HepG2 (cell line): ENCODE measurements around the gene SLC27A1. TPM values are rescaled to one million over a fixed set of nuclear protein-coding genes. Genes with fewer than 3 reads are reported as not detected.
A peak's percentile ranks its signal among the peaks of the same experiment; 100 is the strongest.

ENCODE experiments used
- ATAC-seq: fragments of 200-7000 bp; cut with Tn5 transposase; 3 replicates; pipeline ENCODE4 v1.9.1; 2020; ENCODE audit warnings: mild to moderate bottlenecking, moderate library complexity
- BruUV-seq: library from RNA; stranded (reverse); fragments of 400-500 nt; replicated peaks from 2 replicates; lab custom pipeline; 2021; lab: Mats Ljungman, UMichigan
- CTCF ChIA-PET: fragments of 300-600 bp; formaldehyde crosslinking; extraction: SDS; loops from one replicate; lab custom pipeline; 2021; ENCODE audit warnings: low total read pairs, inconsistent platforms, low intra/inter-chr PET ratio; lab: Yijun Ruan, JAX
- POLR2A ChIA-PET: fragments of 350-600 bp; sonication (Branson Sonifier 250); formaldehyde crosslinking; loops from one replicate; lab custom pipeline; 2020; ENCODE audit warnings: antibody characterized with exemption, inconsistent platforms; lab: Yijun Ruan, JAX
- DNase-seq: peaks from one replicate; pipeline ENCODE4 v3.0.0-alpha.2; 2015; ENCODE audit warnings: low spot score
- FAIRE-seq: peaks from 3 replicates; lab custom pipeline; 2011; peaks lifted over from hg19 to GRCh38; lab: Jason Lieb, UNC
- H2AFZ ChIP-seq: one replicate; pipeline ENCODE4 v1.6.1; 2011; ENCODE audit warnings: low read length, inconsistent platforms
- H3K27ac ChIP-seq: fragments of 300-600 bp; 3 replicates; pipeline ENCODE4 v1.8.0; 2011; ENCODE audit warnings: mixed run types, mild to moderate bottlenecking, mixed read lengths, low read length, inconsistent platforms; ENCODE audit not compliant: insufficient read depth; ENCODE audit errors: extremely low read length
- H3K27me3 ChIP-seq, 2 experiments: fragments of 200-600 bp in 1 of 2; 2 replicates in 1 of 2; 3 replicates in 1 of 2; pipeline versions ENCODE4 v1.6.0 to v1.8.0; 2011; ENCODE audit warnings: low read length in 2 of 2, mild to moderate bottlenecking in 2 of 2, moderate library complexity in 2 of 2, inconsistent platforms in 1 of 2; ENCODE audit not compliant: insufficient read depth in 2 of 2, control insufficient read depth in 1 of 2
- H3K36me3 ChIP-seq, 2 experiments: fragments of 200-600 bp in 1 of 2; replicated peaks in 1 of 2; 2 replicates in 1 of 2; 3 replicates in 1 of 2; pipeline versions ENCODE4 v1.5.1 to v1.8.0; 2011; ENCODE audit warnings: low read length in 2 of 2, inconsistent platforms in 1 of 2; ENCODE audit not compliant: insufficient read depth in 2 of 2, control insufficient read depth in 1 of 2
- H3K4me1 ChIP-seq: 2 replicates; pipeline ENCODE4 v1.5.1; 2012; ENCODE audit warnings: low read length, inconsistent platforms; ENCODE audit not compliant: insufficient read depth
- H3K4me2 ChIP-seq: 2 replicates; pipeline ENCODE4 v1.6.0; 2011; ENCODE audit warnings: low read depth, low read length, inconsistent platforms
- H3K4me3 ChIP-seq, 3 experiments: fragments of 200-600 bp in 1 of 3; sonication (generic), shearing (Covaris generic) in 1 of 3; replicated peaks in 1 of 3; 2 replicates each; pipeline ENCODE4 v1.5.1; 2011 to 2016; ENCODE audit warnings: low read length in 3 of 3, inconsistent platforms in 2 of 3, low read depth in 2 of 3, mild to moderate bottlenecking in 2 of 3, control low read depth in 1 of 3, mixed read lengths in 1 of 3; ENCODE audit not compliant: insufficient read depth in 1 of 3
- H3K79me2 ChIP-seq: one replicate; pipeline ENCODE4 v1.6.1; 2011; ENCODE audit warnings: low read length, inconsistent platforms; ENCODE audit not compliant: insufficient read depth
- H3K9ac ChIP-seq: 2 replicates; pipeline ENCODE4 v1.6.0; 2011; ENCODE audit warnings: mild to moderate bottlenecking, low read depth, low read length, inconsistent platforms; ENCODE audit not compliant: insufficient read depth
- H3K9me3 ChIP-seq: 2 replicates; pipeline ENCODE4 v1.5.1; 2012; ENCODE audit warnings: mild to moderate bottlenecking, low read length
- H4K20me1 ChIP-seq: 2 replicates; pipeline ENCODE4 v1.6.0; 2011; ENCODE audit warnings: inconsistent platforms, mild to moderate bottlenecking, low read length, moderate library complexity; ENCODE audit not compliant: insufficient read depth
- BORCS8-MEF2B ChIP-seq: sonication (generic); formaldehyde crosslinking; IDR thresholded peaks from 2 replicates; pipeline ENCODE4 v1.8.0; 2022; ENCODE audit warnings: mild to moderate bottlenecking, missing genetic modification reagents
- CSRNP2 ChIP-seq: sonication (generic); formaldehyde crosslinking; conservative IDR thresholded peaks from 2 replicates; pipeline ENCODE4 v1.8.0; 2022; ENCODE audit warnings: low read depth, missing genetic modification reagents
- GLI4 ChIP-seq: sonication (generic); formaldehyde crosslinking; IDR thresholded peaks from 2 replicates; pipeline ENCODE4 v1.5.1; 2020; ENCODE audit warnings: missing genetic modification reagents, mild to moderate bottlenecking, moderate library complexity, borderline replicate concordance
- GMEB2 ChIP-seq: IDR thresholded peaks from 2 replicates; pipeline ENCODE4 v1.6.1; 2016; ENCODE audit warnings: missing biosample characterization, missing genetic modification reagents, low read depth
- KAT8 ChIP-seq: IDR thresholded peaks from 2 replicates; pipeline ENCODE4 v1.6.1; 2016; ENCODE audit warnings: missing genetic modification reagents, missing compliant biosample characterization
- MEIS2 ChIP-seq: sonication (generic); formaldehyde crosslinking; IDR thresholded peaks from 2 replicates; pipeline ENCODE4 v1.9.0; 2021; ENCODE audit warnings: mild to moderate bottlenecking, missing genetic modification reagents
- NKX3-1 ChIP-seq: sonication (generic); formaldehyde crosslinking; IDR thresholded peaks from 2 replicates; pipeline ENCODE4 v1.5.0; 2020; ENCODE audit warnings: missing genetic modification reagents
- RELA ChIP-seq: sonication (generic); formaldehyde crosslinking; IDR thresholded peaks from 2 replicates; pipeline ENCODE4 v1.4.0; 2020; ENCODE audit warnings: missing genetic modification reagents
- SRY ChIP-seq: sonication (generic); formaldehyde crosslinking; IDR thresholded peaks from 2 replicates; pipeline ENCODE4 v1.8.0; 2022; ENCODE audit warnings: mild to moderate bottlenecking, missing genetic modification reagents
- TBP ChIP-seq: sonication (generic); formaldehyde crosslinking; IDR thresholded peaks from 2 replicates; pipeline ENCODE4 v1.5.0; 2020; ENCODE audit warnings: missing genetic modification reagents
- THAP11 ChIP-seq: IDR thresholded peaks from 2 replicates; pipeline ENCODE4 v1.6.1; 2016; ENCODE audit warnings: missing biosample characterization, missing genetic modification reagents
- ZNF362 ChIP-seq: sonication (generic); formaldehyde crosslinking; IDR thresholded peaks from 2 replicates; pipeline ENCODE4 v1.4.0; 2020; ENCODE audit warnings: missing genetic modification reagents, mild to moderate bottlenecking, borderline replicate concordance
- ZNF549 ChIP-seq: sonication (generic); formaldehyde crosslinking; IDR thresholded peaks from 2 replicates; pipeline ENCODE4 v1.5.0; 2020; ENCODE audit warnings: missing genetic modification reagents
- ZNF629 ChIP-seq: sonication (generic); formaldehyde crosslinking; conservative IDR thresholded peaks from 2 replicates; pipeline ENCODE4 v1.5.0; 2020; ENCODE audit warnings: missing genetic modification reagents
- ZNF768 ChIP-seq: sonication (generic); formaldehyde crosslinking; IDR thresholded peaks from 2 replicates; pipeline ENCODE4 v1.4.0; 2020; ENCODE audit warnings: missing genetic modification reagents
- ZNF775 ChIP-seq: sonication (generic); formaldehyde crosslinking; IDR thresholded peaks from 2 replicates; pipeline ENCODE4 v1.4.0; 2020; ENCODE audit warnings: missing genetic modification reagents, mild to moderate bottlenecking, moderate library complexity, borderline replicate concordance
- ZNF780A ChIP-seq: sonication (generic); formaldehyde crosslinking; IDR thresholded peaks from 2 replicates; pipeline ENCODE4 v1.8.0; 2022; ENCODE audit warnings: mild to moderate bottlenecking, missing genetic modification reagents, moderate library complexity
- WGBS: methylation state at CpG from one replicate; pipeline ENCODE4 v1.1.6; 2017; ENCODE audit warnings: low lambda C conversion rate; 5-methylcytosine and 5-hydroxymethylcytosine counted together
- in situ Hi-C: cut with HindIII; loops from 2 replicates; pipeline ENCODE4 v1.10.0; 2017; ENCODE audit warnings: low pct_unique_long_range_greater_than_20kb; ENCODE audit not compliant: extremely low pct_ligation_motif_present
- intact Hi-C: fragments of 100-400 bp; cut with micrococcal nuclease; formaldehyde crosslinking; loops from one replicate; pipeline ENCODE4 v1.10.0; 2022; ENCODE audit not compliant: unreplicated experiment
- polyA plus RNA-seq, 8 experiments: library from polyadenylated mRNA; depleted of rRNA in 3 of 8; stranded (reverse) in 7 of 8; unstranded in 1 of 8; fragments of >200 nt; fragmentation: Illumina TruSeq in 4 of 8; extraction: Trizol in 4 of 8; gene quantifications; 2 replicates each; pipeline versions ENCODE4 v1.2.1 to v1.2.3, GENCODE V29; 2011 to 2016; ENCODE audit warnings: low read depth in 4 of 8, missing spikeins in 1 of 8, mixed read lengths in 1 of 8; ENCODE audit not compliant: insufficient read depth in 1 of 8
- total RNA-seq, 5 experiments: library from RNA; depleted of rRNA; stranded (reverse); fragments of >200 nt; fragmentation: Illumina TruSeq; extraction: Trizol; gene quantifications; 2 replicates each; pipeline ENCODE4 v1.2.3, GENCODE V29; 2016; ENCODE audit warnings: low read depth in 1 of 5

Gene SLC27A1
- total and polyA plus RNA-seq, 2 of the 13 experiments (the other 11 are each of a cell fraction or from before 2014, with no cell fraction given), result 4.1 to 8.8 TPM

GRCh38 chr19:17534767-17535166, 64.4 kb downstream of the SLC27A1 start:
- H3K27me3 ChIP-seq, result peaks cover 0 to 29% of the 10 kb centered on the region in 2 experiments; a peak in 4 of 5 replicates
- in situ Hi-C loops (no loop called here), intact Hi-C loops (no loop called here)
- H4K20me1 ChIP-seq, result no peaks in the 10 kb centered on the region
- no peak overlapping the region for H3K27ac ChIP-seq
- FAIRE-seq (no peak), DNase-seq (no peak), ATAC-seq (no peak)
- H3K9me3 ChIP-seq, result no peaks in the 10 kb centered on the region
- no peaks in the 10 kb centered on the region for H3K79me2 ChIP-seq
- peaks cover 25% of the 10 kb centered on the region for H3K4me1 ChIP-seq
- H3K4me2 ChIP-seq, result no peak overlapping the region
- H3K9ac ChIP-seq, result no peak overlapping the region
- ChIA-PET POLR2A (no interaction called here), CTCF (no interaction called here)
- H3K4me3 ChIP-seq, result no peak overlapping the region
- H3K36me3 ChIP-seq, result no peaks in the 10 kb centered on the region
- TF ChIP-seq CSRNP2 (CRISPR knock-in tag) (no peak), ZNF629 (peak; percentile 57), SRY (CRISPR knock-in tag) (no peak), KAT8 (CRISPR knock-in tag) (no peak), ZNF768 (CRISPR knock-in tag) (no peak), MEIS2 (CRISPR knock-in tag) (no peak), RELA (CRISPR knock-in tag) (no peak)
- BruUV-seq, result no TSS peak
- H2AFZ ChIP-seq, result no peak overlapping the region

GRCh38 chr19:17536955-17537354, 66.6 kb downstream of the SLC27A1 start:
- Histone ChIP-seq H3K36me3 (no peaks in the 10 kb centered on the region), H3K4me2 (no peak overlapping the region), H3K27me3 (peaks cover 0 to 29% of the 10 kb centered on the region in 2 experiments; a peak in 4 of 5 replicates), H3K9me3 (no peaks in the 10 kb centered on the region), H2AFZ (no peak overlapping the region), H3K4me3 (no peak overlapping the region), H4K20me1 (no peaks in the 10 kb centered on the region), H3K4me1 (peaks cover 8% of the 10 kb centered on the region), H3K27ac (no peak overlapping the region), H3K79me2 (no peaks in the 10 kb centered on the region)
- ChIA-PET CTCF (no interaction called here), POLR2A (no interaction called here)
- ATAC-seq, result no peak
- 49% methylated on average over 6 of the region's 6 CpGs for WGBS
- intact Hi-C loops (no loop called here), in situ Hi-C loops (no loop called here)
- FAIRE-seq, result no peak
- BruUV-seq, result no TSS peak
- TF ChIP-seq GMEB2 (CRISPR knock-in tag) (no peak), ZNF780A (CRISPR knock-in tag) (no peak), THAP11 (CRISPR knock-in tag) (no peak), ZNF549 (CRISPR knock-in tag) (no peak), NKX3-1 (no peak), ZNF775 (no peak), GLI4 (CRISPR knock-in tag) (no peak), ZNF362 (CRISPR knock-in tag) (no peak), TBP (CRISPR knock-in tag) (no peak), BORCS8-MEF2B (CRISPR knock-in tag) (no peak)
- TF ChIP-seq, all 625 proteins: peak for 0
- DNase-seq, result no peak
- H3K9ac ChIP-seq, result no peak overlapping the region
